HepG2 (cell line): ENCODE measurements around the gene HPD. TPM values are rescaled to one million over a fixed set of nuclear protein-coding genes. Genes with fewer than 3 reads are reported as not detected.

Source experiments
- EZH2 ChIP-seq: conservative IDR thresholded peaks from 2 replicates; pipeline ENCODE4 v1.6.1; 2012; ENCODE audit warnings: mild to moderate bottlenecking, low read depth, low read length, moderate library complexity
- FOXO1 ChIP-seq: sonication (generic); formaldehyde crosslinking; IDR thresholded peaks from 2 replicates; pipeline ENCODE4 v1.4.0; 2020; ENCODE audit warnings: missing genetic modification reagents
- GABPB1 ChIP-seq: IDR thresholded peaks from 2 replicates; pipeline ENCODE4 v1.6.1; 2016; ENCODE audit warnings: mild to moderate bottlenecking, missing genetic modification reagents, moderate library complexity, missing compliant biosample characterization
- HMG20B ChIP-seq: conservative IDR thresholded peaks from 2 replicates; pipeline ENCODE4 v1.6.1; 2016; ENCODE audit warnings: missing genetic modification reagents, missing compliant biosample characterization
- MAFK ChIP-seq, 2 experiments: IDR thresholded peaks in 1 of 2; conservative IDR thresholded peaks in 1 of 2; 2 replicates each; pipeline ENCODE4 v1.6.1; 2011; ENCODE audit warnings: improper control_type of control experiment in 2 of 2, low read length in 2 of 2
- NFKBIZ ChIP-seq: IDR thresholded peaks from 2 replicates; pipeline ENCODE4 v1.6.1; 2018; ENCODE audit warnings: missing genetic modification reagents, missing compliant biosample characterization
- NFRKB ChIP-seq: fragments of 450-650 bp; IDR thresholded peaks from 2 replicates; pipeline ENCODE4 v1.6.1; 2017
- PITX1 ChIP-seq: sonication (generic); formaldehyde crosslinking; IDR thresholded peaks from 2 replicates; pipeline ENCODE4 v1.5.1; 2020; ENCODE audit warnings: mild to moderate bottlenecking, missing genetic modification reagents
- PPARG ChIP-seq: conservative IDR thresholded peaks from 2 replicates; pipeline ENCODE4 v1.6.1; 2016; ENCODE audit warnings: missing biosample characterization, missing genetic modification reagents
- REXO4 ChIP-seq: sonication (generic); formaldehyde crosslinking; IDR thresholded peaks from 2 replicates; pipeline ENCODE4 v1.8.0; 2022; ENCODE audit warnings: missing genetic modification reagents, mild to moderate bottlenecking, borderline replicate concordance
- RNF2 ChIP-seq: fragments of 450-650 bp; conservative IDR thresholded peaks from 2 replicates; pipeline ENCODE4 v1.6.1; 2016; ENCODE audit warnings: low read depth
- RXRB ChIP-seq: IDR thresholded peaks from 2 replicates; pipeline ENCODE4 v1.6.1; 2016; ENCODE audit warnings: borderline replicate concordance, missing genetic modification reagents, missing compliant biosample characterization
- SNAPC2 ChIP-seq: sonication (generic); formaldehyde crosslinking; IDR thresholded peaks from 2 replicates; pipeline ENCODE4 v1.8.1; 2022; ENCODE audit warnings: mild to moderate bottlenecking, missing genetic modification reagents
- SRSF4 ChIP-seq: fragments of 200-400 bp; formaldehyde crosslinking; IDR thresholded peaks from one replicate; pipeline ENCODE4 v1.6.1; 2018; ENCODE audit warnings: mild to moderate bottlenecking, low read depth, low read length, moderate library complexity; ENCODE audit not compliant: poor library complexity, severe bottlenecking
- TIGD3 ChIP-seq: sonication (generic); formaldehyde crosslinking; IDR thresholded peaks from 2 replicates; pipeline ENCODE4 v1.5.1; 2020; ENCODE audit warnings: mild to moderate bottlenecking, missing genetic modification reagents, borderline replicate concordance
- YEATS4 ChIP-seq: sonication (generic); formaldehyde crosslinking; IDR thresholded peaks from 2 replicates; pipeline ENCODE4 v1.4.0; 2020; ENCODE audit warnings: missing genetic modification reagents, borderline replicate concordance
- ZNF282 ChIP-seq: fragments of 450-650 bp; IDR thresholded peaks from 2 replicates; pipeline ENCODE4 v1.6.1; 2018; ENCODE audit not compliant: partially characterized antibody
- ZNF354B ChIP-seq: sonication (generic); formaldehyde crosslinking; IDR thresholded peaks from 2 replicates; pipeline ENCODE4 v1.8.0; 2022; ENCODE audit warnings: mild to moderate bottlenecking, missing genetic modification reagents
- ZNF510 ChIP-seq: sonication (generic); formaldehyde crosslinking; IDR thresholded peaks from 2 replicates; pipeline ENCODE4 v1.4.0; 2020; ENCODE audit warnings: low read depth, mild to moderate bottlenecking, missing genetic modification reagents
- ZNF547 ChIP-seq: sonication (generic); formaldehyde crosslinking; IDR thresholded peaks from 2 replicates; pipeline ENCODE4 v1.5.1; 2020; ENCODE audit warnings: mild to moderate bottlenecking, missing genetic modification reagents
- ZNF589 ChIP-seq: sonication (generic); formaldehyde crosslinking; conservative IDR thresholded peaks from 2 replicates; pipeline ENCODE4 v1.8.0; 2022; ENCODE audit warnings: mild to moderate bottlenecking, moderate library complexity, missing genetic modification reagents
- ZNF761 ChIP-seq: sonication (generic); formaldehyde crosslinking; conservative IDR thresholded peaks from 2 replicates; pipeline ENCODE4 v1.4.0; 2020; ENCODE audit warnings: mild to moderate bottlenecking, missing genetic modification reagents
- ZNF768 ChIP-seq: sonication (generic); formaldehyde crosslinking; IDR thresholded peaks from 2 replicates; pipeline ENCODE4 v1.4.0; 2020; ENCODE audit warnings: missing genetic modification reagents
- ZNF784 ChIP-seq: sonication (generic); formaldehyde crosslinking; IDR thresholded peaks from 2 replicates; pipeline ENCODE4 v1.5.1; 2020; ENCODE audit warnings: missing genetic modification reagents, mild to moderate bottlenecking, borderline replicate concordance
- polyA plus RNA-seq, 8 experiments: library from polyadenylated mRNA; depleted of rRNA in 3 of 8; stranded (reverse) in 7 of 8; unstranded in 1 of 8; fragments of >200 nt; fragmentation: Illumina TruSeq in 4 of 8; extraction: Trizol in 4 of 8; gene quantifications; 2 replicates each; pipeline versions ENCODE4 v1.2.1 to v1.2.3, GENCODE V29; 2011 to 2016; ENCODE audit warnings: low read depth in 4 of 8, missing spikeins in 1 of 8, mixed read lengths in 1 of 8; ENCODE audit not compliant: insufficient read depth in 1 of 8
- total RNA-seq, 5 experiments: library from RNA; depleted of rRNA; stranded (reverse); fragments of >200 nt; fragmentation: Illumina TruSeq; extraction: Trizol; gene quantifications; 2 replicates each; pipeline ENCODE4 v1.2.3, GENCODE V29; 2016; ENCODE audit warnings: low read depth in 1 of 5
- TF ChIP-seq, protein P1 (sequence below): sonication (generic); formaldehyde crosslinking; conservative IDR thresholded peaks from 2 replicates; pipeline ENCODE4 v1.5.0; 2020; ENCODE audit warnings: missing genetic modification reagents
- TF ChIP-seq, protein P2 (sequence below): sonication (generic); formaldehyde crosslinking; IDR thresholded peaks from 2 replicates; pipeline ENCODE4 v1.8.0; 2022; ENCODE audit warnings: missing genetic modification reagents, low read depth, mild to moderate bottlenecking, borderline replicate concordance

Gene HPD
- total and polyA plus RNA-seq, 2 of the 13 experiments (the other 11 are each of a cell fraction or from before 2014, with no cell fraction given), result 120 to 195 TPM

- peak; percentile 84 for TF ChIP-seq ZNF547
- TF ChIP-seq ZNF761, result peak; percentile 32; the same call in 1 of the 2 replicates
- no peak for TF ChIP-seq ZNF282
- peak; percentile 87; the same call in 1 of the 2 replicates for TF ChIP-seq YEATS4
- TF ChIP-seq ZNF784 (CRISPR knock-in tag), result peak; percentile 81
- peak; percentile 75; the same call in 1 of the 2 replicates for TF ChIP-seq ZNF510 (CRISPR knock-in tag)
- peak; percentile 77; the same call in 1 of the 2 replicates for TF ChIP-seq ZNF768
- peak; percentile 60; the same call in 1 of the 2 replicates for TF ChIP-seq RNF2
- peak; percentile 29; the same call in 1 of the 2 replicates for TF ChIP-seq PITX1
- TF ChIP-seq NFKBIZ (CRISPR knock-in tag), result no peak
- TF ChIP-seq RXRB, result peak; percentile 79
- no peak for TF ChIP-seq SRSF4
- TF ChIP-seq NFRKB, result no peak
- TF ChIP-seq, protein P1, sequence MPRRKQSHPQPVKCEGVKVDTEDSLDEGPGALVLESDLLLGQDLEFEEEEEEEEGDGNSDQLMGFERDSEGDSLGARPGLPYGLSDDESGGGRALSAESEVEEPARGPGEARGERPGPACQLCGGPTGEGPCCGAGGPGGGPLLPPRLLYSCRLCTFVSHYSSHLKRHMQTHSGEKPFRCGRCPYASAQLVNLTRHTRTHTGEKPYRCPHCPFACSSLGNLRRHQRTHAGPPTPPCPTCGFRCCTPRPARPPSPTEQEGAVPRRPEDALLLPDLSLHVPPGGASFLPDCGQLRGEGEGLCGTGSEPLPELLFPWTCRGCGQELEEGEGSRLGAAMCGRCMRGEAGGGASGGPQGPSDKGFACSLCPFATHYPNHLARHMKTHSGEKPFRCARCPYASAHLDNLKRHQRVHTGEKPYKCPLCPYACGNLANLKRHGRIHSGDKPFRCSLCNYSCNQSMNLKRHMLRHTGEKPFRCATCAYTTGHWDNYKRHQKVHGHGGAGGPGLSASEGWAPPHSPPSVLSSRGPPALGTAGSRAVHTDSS (CRISPR knock-in tag), result no peak
- no peak for TF ChIP-seq TIGD3 (CRISPR knock-in tag)
- peak; percentile 43; the same call in 1 of the 2 replicates for TF ChIP-seq PPARG
- TF ChIP-seq EZH2, result no peak
- no peak for TF ChIP-seq HMG20B
- TF ChIP-seq REXO4 (CRISPR knock-in tag), result 0 out of 2 replicates have a peak, but pooled peaks have one; percentile 16
- no peak for TF ChIP-seq ZNF354B (CRISPR knock-in tag)
- TF ChIP-seq GABPB1 (CRISPR knock-in tag), result peak; percentile 90
- TF ChIP-seq ZNF589, result peak; percentile 89
- TF ChIP-seq, protein P2, sequence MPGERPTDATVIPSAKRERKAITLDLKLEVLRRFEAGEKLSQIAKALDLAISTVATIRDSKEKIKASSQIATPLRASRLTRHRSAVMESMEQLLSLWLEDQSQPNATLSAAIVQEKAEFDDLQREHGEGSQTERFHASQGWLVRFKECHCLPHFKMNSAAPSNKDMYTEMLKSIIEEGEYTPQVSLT (CRISPR knock-in tag), result no peak; the same call in 1 of the 2 replicates
- 0 out of 2 replicates have a peak, but pooled peaks have one; percentile 55 for TF ChIP-seq FOXO1 (CRISPR knock-in tag)
- no peak; the same call in 1 of the 2 replicates for TF ChIP-seq SNAPC2 (CRISPR knock-in tag)
- TF ChIP-seq MAFK (conservative IDR thresholded peaks at IDR 0.05 in 1 of 2, IDR thresholded peaks at IDR 0.05 in 1 of 2; ENCODE audit: low read length in 2 of 2), result no peak
Observed at GRCh38 chr12:121793838-121794533, 64.7 kb downstream of the HPD start (continued).
